AG04450 (cell line): ENCODE data around the gene STAB2. TPM values are rescaled to one million over a fixed set of nuclear protein-coding genes. Genes with fewer than 3 reads are reported as not detected.

Experiments
- CTCF ChIA-PET: fragments of 300-600, 350-600 bp; formaldehyde crosslinking; extraction: SDS; loops from one replicate; lab custom pipeline; 2022; ENCODE audit warnings: antibody characterized with exemption, inconsistent platforms; lab: Charles Lee
- POLR2A ChIA-PET: fragments of 350-600 bp; formaldehyde crosslinking; extraction: SDS; loops from one replicate; lab custom pipeline; 2021; ENCODE audit warnings: antibody characterized with exemption, inconsistent platforms; lab: Yijun Ruan, JAX
- DNase-seq: peaks from one replicate; pipeline ENCODE4 v3.0.0-alpha.2; 2011; ENCODE audit warnings: low read depth, low spot score
- H3K27ac ChIP-seq: one replicate; pipeline ENCODE4 v1.5.1; 2012; ENCODE audit warnings: low read depth, low read length, control low read depth
- H3K27me3 ChIP-seq: one replicate; pipeline ENCODE4 v1.6.0; 2012; ENCODE audit warnings: low read length; ENCODE audit not compliant: control insufficient read depth, insufficient read depth
- H3K4me3 ChIP-seq: 2 replicates; pipeline ENCODE4 v1.5.1; 2011; ENCODE audit warnings: mild to moderate bottlenecking, low read depth, low read length, control low read depth
- H3K9me3 ChIP-seq: 2 replicates; pipeline ENCODE4 v1.5.1; 2012; ENCODE audit warnings: low read length; ENCODE audit not compliant: control insufficient read depth, insufficient read depth
- CTCF ChIP-seq: IDR thresholded peaks from 2 replicates; pipeline ENCODE4 v1.5.1; 2011; ENCODE audit warnings: low read depth, low read length, control low read depth, inconsistent platforms
- polyA plus RNA-seq: library from polyadenylated mRNA; depleted of rRNA; stranded (reverse); fragments of >200 nt; gene quantifications from 2 replicates; pipeline ENCODE4 v1.2.3, GENCODE V29; 2011

STAB2 gene
- polyA plus RNA-seq, 1 experiment, result not detected

DNA sequence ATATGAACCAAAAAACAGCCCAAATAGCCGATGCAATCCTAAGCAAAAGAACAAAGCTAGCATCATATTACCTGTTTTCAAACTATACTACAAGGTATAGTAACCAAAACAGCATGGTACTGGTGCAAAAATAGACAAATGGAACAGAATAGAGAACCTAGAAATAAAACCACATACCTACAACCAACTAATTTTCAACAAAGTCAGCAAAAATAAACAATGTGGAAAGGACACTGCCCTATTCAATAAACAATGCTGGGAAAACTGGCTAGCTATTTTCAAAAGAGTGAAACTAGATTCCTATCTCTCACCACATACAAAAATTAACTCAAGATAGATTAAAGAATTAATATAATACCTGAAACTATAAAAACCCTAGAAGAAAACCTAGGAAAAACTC lies 17.8 kb upstream of the STAB2 start:
- no peak overlapping the region for H3K4me3 ChIP-seq
- peaks cover 13% of the 10 kb centered on the region for H3K27me3 ChIP-seq
- ChIA-PET POLR2A (no interaction called here), CTCF (interaction anchor here (0.9 kb wide), 1 partner anchor 9 kb away, joined by 3 read pairs; no protein-coding TSS in a partner anchor)
- H3K9me3 ChIP-seq, result no peaks in the 10 kb centered on the region; the same call in none of the 2 replicates
- no peak overlapping the region for H3K27ac ChIP-seq
- no peak for DNase-seq
- no peak for TF ChIP-seq CTCF

DNA sequence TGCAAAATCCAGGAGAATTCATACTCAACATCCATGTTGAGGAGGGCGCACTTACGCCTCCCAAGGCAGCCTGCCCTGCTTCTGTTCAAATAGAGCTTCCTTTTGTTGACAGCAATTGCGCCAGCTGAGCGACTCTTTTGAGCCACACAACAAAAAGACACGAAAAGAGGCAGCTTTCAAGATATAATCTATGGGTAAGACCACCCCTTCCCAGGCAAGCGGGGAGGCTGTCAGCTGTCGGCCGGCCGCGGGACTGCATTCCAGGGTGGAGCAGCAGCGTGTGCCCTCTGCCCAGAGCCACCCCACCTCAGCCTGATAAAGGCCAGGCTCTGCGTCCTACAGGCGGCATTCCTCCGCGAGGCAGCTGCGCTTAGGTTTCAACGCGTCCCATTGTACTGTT lies 15.8 kb upstream of the STAB2 start:
- no peak for DNase-seq
- ChIA-PET POLR2A (no interaction called here), CTCF (interaction anchor here (1.1 to 1.5 kb wide), 3 partner anchors 15 to 299 kb away, joined by 4 to 7 read pairs (median 5); no protein-coding TSS in a partner anchor)
- H3K4me3 ChIP-seq, result no peak overlapping the region
- TF ChIP-seq CTCF, result no peak
- H3K27me3 ChIP-seq, result peaks cover 8% of the 10 kb centered on the region
- H3K27ac ChIP-seq, result no peak overlapping the region
- H3K9me3 ChIP-seq, result no peaks in the 10 kb centered on the region; the same call in 1 of the 2 replicates

- no peak for TF ChIP-seq CTCF
- H3K27ac ChIP-seq, result no peak overlapping the region
- no peak for DNase-seq
- H3K27me3 ChIP-seq, result peaks cover 8% of the 10 kb centered on the region
- ChIA-PET POLR2A (no interaction called here), CTCF (interaction anchor here (1.4 kb wide), 1 partner anchor 298 kb away, joined by 7 read pairs; no protein-coding TSS in a partner anchor)
- H3K4me3 ChIP-seq, result no peak overlapping the region
- H3K9me3 ChIP-seq, result no peaks in the 10 kb centered on the region; the same call in 1 of the 2 replicates
These were observed 14.6 kb upstream of the STAB2 start for GRCh38 chr12:103572312-103573045.

DNA sequence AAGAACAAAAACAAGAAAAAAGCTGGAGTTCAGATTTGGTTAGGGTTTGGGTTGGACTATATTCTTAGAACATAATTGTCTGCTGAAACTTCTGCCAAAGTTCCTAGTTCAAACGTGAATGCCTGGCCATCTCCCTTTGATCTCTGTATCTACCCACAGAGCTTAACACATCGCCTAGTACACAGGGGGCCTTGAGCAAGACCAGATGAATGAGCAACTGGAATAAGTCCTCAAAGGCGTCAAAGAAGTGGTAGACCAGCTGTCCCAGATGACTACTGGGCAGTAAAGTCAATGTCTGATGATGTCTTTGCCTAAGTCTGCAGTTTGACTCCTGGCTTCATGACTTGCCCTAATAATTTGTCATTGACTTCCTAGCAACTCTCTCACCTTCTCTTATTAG lies 13.9 kb upstream of the STAB2 start:
- POLR2A ChIA-PET, result no interaction called here
- no peak for DNase-seq
- no peak for TF ChIP-seq CTCF
- H3K9me3 ChIP-seq, result no peaks in the 10 kb centered on the region; the same call in 1 of the 2 replicates
- no peak overlapping the region for H3K27ac ChIP-seq
- H3K27me3 ChIP-seq, result peaks cover 8% of the 10 kb centered on the region
- CTCF ChIA-PET, result no interaction called here
- no peak overlapping the region for H3K4me3 ChIP-seq

DNA sequence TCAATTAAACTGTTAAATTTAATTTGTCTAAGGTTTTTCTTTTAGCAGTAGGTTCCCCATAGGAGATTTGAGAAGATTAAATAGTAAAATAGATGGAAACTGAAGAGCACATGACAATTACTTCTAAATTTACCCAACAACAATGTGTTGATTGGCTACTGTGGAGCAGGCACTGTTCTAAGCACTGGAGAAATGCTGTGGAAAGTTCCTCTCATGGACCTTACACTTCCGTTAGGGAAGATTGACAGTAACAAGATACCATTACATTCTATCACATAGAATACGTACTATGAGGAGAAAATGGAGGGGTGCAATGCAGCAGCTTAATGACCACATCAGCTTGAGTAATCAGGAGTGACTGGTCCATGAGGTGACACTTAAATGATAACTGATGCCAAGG lies 8.1 kb upstream of the STAB2 start:
- Histone ChIP-seq H3K4me3 (no peak overlapping the region), H3K27me3 (no peaks in the 10 kb centered on the region), H3K27ac (no peak overlapping the region), H3K9me3 (no peaks in the 10 kb centered on the region)
- DNase-seq, result no peak
- no peak for TF ChIP-seq CTCF
- CTCF ChIA-PET, result interaction anchor here (1.4 kb wide), 1 partner anchor 10 kb away, joined by 3 read pairs; no protein-coding TSS in a partner anchor
- POLR2A ChIA-PET, result no interaction called here
